Loucy (cell line): ENCODE data around the gene SBK3.

Experiments
- H2AFZ ChIP-seq: fragments of 200-600 bp; sonication (generic); 2 replicates; pipeline ENCODE4 v1.6.0; 2016; ENCODE audit warnings: antibody characterized with exemption, mild to moderate bottlenecking, low read length, moderate library complexity
- H3F3A ChIP-seq: fragments of 200-600 bp; 2 replicates; pipeline ENCODE4 v1.6.0; 2016; ENCODE audit warnings: antibody characterized with exemption, low read depth, mild to moderate bottlenecking
- H3K27me3 ChIP-seq: fragments of 200-600 bp; sonication (generic); 2 replicates; pipeline ENCODE4 v1.6.1; 2014; ENCODE audit warnings: low read length, mild to moderate bottlenecking; ENCODE audit not compliant: insufficient read depth, poor library complexity, severe bottlenecking
- H3K36me3 ChIP-seq: fragments of 200-600 bp; sonication (generic); 2 replicates; pipeline ENCODE4 v1.6.1; 2016; ENCODE audit warnings: low read length; ENCODE audit not compliant: insufficient read depth
- H3K4me1 ChIP-seq: fragments of 200-600 bp; sonication (generic); 2 replicates; pipeline ENCODE4 v1.5.1; 2014; ENCODE audit warnings: low read length, mild to moderate bottlenecking; ENCODE audit not compliant: insufficient read depth, poor library complexity, severe bottlenecking
- H3K4me2 ChIP-seq: fragments of 200-600 bp; sonication (generic); 2 replicates; pipeline ENCODE4 v1.6.0; 2014; ENCODE audit warnings: antibody characterized with exemption, low read length, low read depth, mild to moderate bottlenecking; ENCODE audit not compliant: poor library complexity, severe bottlenecking
- H3K4me3 ChIP-seq: fragments of 200-600 bp; sonication (generic); 2 replicates; pipeline ENCODE4 v1.5.1; 2014; ENCODE audit warnings: low read length, mild to moderate bottlenecking, mixed read lengths; ENCODE audit not compliant: poor library complexity, severe bottlenecking
- H3K79me2 ChIP-seq: fragments of 200-600 bp; sonication (generic); 2 replicates; pipeline ENCODE4 v1.6.1; 2014; ENCODE audit warnings: low read length; ENCODE audit not compliant: insufficient read depth
- H3K9ac ChIP-seq: fragments of 200-600 bp; sonication (generic); 2 replicates; pipeline ENCODE4 v1.6.0; 2014; ENCODE audit warnings: mild to moderate bottlenecking, low read depth, low read length, moderate library complexity; ENCODE audit not compliant: poor library complexity, severe bottlenecking
- H3K9me2 ChIP-seq: fragments of 200-600 bp; sonication (generic); replicated peaks from 2 replicates; pipeline ENCODE4 v1.6.1; 2016; ENCODE audit warnings: low read depth, low read length, mixed read lengths
- H3K9me3 ChIP-seq: fragments of 200-600 bp; sonication (generic); 2 replicates; pipeline ENCODE4 v1.6.1; 2014; ENCODE audit warnings: mild to moderate bottlenecking, antibody characterized with exemption, low read length, low read depth; ENCODE audit not compliant: insufficient read depth
- H4K20me1 ChIP-seq: fragments of 200-600 bp; sonication (generic); 2 replicates; pipeline ENCODE4 v1.6.0; 2014; ENCODE audit warnings: antibody characterized with exemption, low read length, mild to moderate bottlenecking; ENCODE audit not compliant: insufficient read depth, poor library complexity, severe bottlenecking
- EZH2phosphoT487 ChIP-seq: fragments of 200-600 bp; IDR thresholded peaks from 2 replicates; pipeline ENCODE4 v1.6.1; 2018; ENCODE audit warnings: antibody characterized with exemption, mild to moderate bottlenecking, moderate library complexity, borderline replicate concordance
- TF ChIP-seq, protein P1 (sequence below): fragments of 200-600 bp; sonication (generic); conservative IDR thresholded peaks from 2 replicates; pipeline ENCODE4 v1.5.1; 2014; ENCODE audit warnings: mild to moderate bottlenecking, antibody characterized with exemption, low read length

The SBK3 gene

DNA sequence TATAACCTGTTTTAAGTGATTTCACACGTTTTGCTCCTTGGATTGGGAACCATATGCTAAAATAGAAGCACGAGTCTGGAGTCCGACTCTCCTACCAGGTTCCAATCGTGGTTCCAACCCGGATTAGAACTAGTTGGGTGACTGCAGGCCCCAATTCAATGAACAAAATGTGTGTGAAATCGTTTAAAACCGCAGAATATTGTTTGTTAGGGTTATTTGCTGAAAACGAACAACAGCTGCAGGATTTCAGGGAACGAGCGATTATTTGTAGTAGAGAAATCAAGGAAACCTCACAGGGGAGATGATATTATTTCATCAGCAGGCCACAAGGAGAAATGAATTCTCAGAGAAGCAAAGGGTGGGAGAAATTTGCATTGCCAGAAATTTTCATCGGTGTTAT lies 40.4 kb downstream of the SBK3 start:
- Histone ChIP-seq H3K4me2 (no peak overlapping the region), H2AFZ (no peak overlapping the region), H3K36me3 (no peaks in the 10 kb centered on the region), H3K9me2 (no peaks in the 10 kb centered on the region), H3K4me1 (peaks cover 25% of the 10 kb centered on the region), H3K79me2 (peaks cover 25% of the 10 kb centered on the region), H3K27me3 (no peaks in the 10 kb centered on the region), H3K9ac (no peak overlapping the region), H3K4me3 (no peak overlapping the region), H3K9me3 (no peaks in the 10 kb centered on the region), H3F3A (no peaks in the 10 kb centered on the region), H4K20me1 (no peaks in the 10 kb centered on the region)
- TF ChIP-seq EZH2phosphoT487: no peak
- TF ChIP-seq, protein P1, sequence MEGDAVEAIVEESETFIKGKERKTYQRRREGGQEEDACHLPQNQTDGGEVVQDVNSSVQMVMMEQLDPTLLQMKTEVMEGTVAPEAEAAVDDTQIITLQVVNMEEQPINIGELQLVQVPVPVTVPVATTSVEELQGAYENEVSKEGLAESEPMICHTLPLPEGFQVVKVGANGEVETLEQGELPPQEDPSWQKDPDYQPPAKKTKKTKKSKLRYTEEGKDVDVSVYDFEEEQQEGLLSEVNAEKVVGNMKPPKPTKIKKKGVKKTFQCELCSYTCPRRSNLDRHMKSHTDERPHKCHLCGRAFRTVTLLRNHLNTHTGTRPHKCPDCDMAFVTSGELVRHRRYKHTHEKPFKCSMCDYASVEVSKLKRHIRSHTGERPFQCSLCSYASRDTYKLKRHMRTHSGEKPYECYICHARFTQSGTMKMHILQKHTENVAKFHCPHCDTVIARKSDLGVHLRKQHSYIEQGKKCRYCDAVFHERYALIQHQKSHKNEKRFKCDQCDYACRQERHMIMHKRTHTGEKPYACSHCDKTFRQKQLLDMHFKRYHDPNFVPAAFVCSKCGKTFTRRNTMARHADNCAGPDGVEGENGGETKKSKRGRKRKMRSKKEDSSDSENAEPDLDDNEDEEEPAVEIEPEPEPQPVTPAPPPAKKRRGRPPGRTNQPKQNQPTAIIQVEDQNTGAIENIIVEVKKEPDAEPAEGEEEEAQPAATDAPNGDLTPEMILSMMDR: no peak

DNA sequence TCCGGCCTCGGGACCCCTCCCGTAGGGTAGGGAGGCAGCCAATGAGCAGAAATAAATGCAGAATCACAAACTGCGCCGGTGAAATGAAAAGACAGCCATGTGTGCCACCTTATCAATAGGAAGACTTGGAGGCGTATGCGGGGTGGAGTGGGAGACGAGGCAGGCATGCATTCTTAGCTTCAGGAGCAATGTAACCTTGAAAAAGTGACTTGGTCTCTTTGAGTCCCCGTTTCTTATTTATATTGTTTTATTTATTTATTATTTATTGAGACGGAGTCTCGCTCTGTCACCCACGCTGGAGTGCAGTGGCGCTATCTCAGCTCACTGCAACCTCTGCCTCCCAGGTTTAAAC lies 41.1 kb downstream of the SBK3 start:
- Histone ChIP-seq H3K9ac (peak overlapping the region; percentile 77), H3K4me2 (peak overlapping the region; percentile 75), H4K20me1 (no peaks in the 10 kb centered on the region), H3K9me2 (no peaks in the 10 kb centered on the region), H3K79me2 (peaks cover 25% of the 10 kb centered on the region), H3K36me3 (no peaks in the 10 kb centered on the region), H3K9me3 (no peaks in the 10 kb centered on the region), H3F3A (no peaks in the 10 kb centered on the region), H3K27me3 (no peaks in the 10 kb centered on the region), H3K4me3 (peak overlapping the region; percentile 69), H3K4me1 (peaks cover 25% of the 10 kb centered on the region), H2AFZ (peak overlapping the region; percentile 86)
- TF ChIP-seq, protein P1: no peak
- TF ChIP-seq EZH2phosphoT487: no peak

DNA sequence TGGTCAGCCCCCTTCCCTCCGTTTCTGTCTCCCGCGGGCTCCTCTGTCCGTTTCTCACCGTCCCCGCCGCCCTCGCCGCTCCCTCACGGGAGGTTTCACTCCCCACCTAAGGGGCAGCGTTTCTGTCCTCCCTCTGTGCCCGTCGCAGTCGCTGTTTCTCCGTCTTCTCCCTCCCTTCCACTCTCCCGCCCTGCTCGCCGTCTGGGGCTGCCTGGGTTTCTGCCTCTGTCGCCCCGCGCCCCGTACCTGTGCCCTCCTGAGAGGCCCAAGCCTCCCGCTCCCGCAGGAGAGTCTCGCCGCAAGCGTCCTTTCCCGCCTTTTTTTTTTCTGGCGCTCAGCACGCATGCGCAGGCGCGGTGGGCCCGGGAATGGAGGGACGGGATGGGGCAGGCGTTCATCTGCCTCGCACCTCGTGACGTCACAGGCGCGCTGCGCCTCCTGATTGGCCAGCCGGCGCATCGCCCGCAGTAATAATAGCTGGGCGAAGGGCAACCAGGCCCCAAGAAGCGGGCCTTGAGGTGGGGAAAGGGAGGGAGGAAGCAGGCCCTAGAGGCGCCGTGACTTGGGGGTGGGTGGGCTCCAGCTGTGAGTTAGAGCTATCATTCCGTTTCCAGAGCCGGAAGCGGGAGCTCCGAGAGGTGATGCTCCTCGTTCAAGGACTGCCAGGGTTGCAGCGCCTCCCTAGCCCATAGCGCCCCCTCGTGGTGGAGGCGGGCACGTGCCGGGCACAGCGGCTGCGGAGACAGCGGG lies 41.7 kb downstream of the SBK3 start:
- TF ChIP-seq, protein P1: peak; percentile 94
- TF ChIP-seq EZH2phosphoT487: no peak
- Histone ChIP-seq H3K9ac (peak overlapping the region; percentile 77), H3K4me2 (peak overlapping the region; percentile 75), H3K4me1 (peaks cover 25% of the 10 kb centered on the region), H3F3A (no peaks in the 10 kb centered on the region), H3K4me3 (peak overlapping the region; percentile 69), H3K9me3 (no peaks in the 10 kb centered on the region), H3K27me3 (no peaks in the 10 kb centered on the region), H3K36me3 (no peaks in the 10 kb centered on the region), H3K79me2 (peaks cover 25% of the 10 kb centered on the region), H4K20me1 (no peaks in the 10 kb centered on the region), H3K9me2 (no peaks in the 10 kb centered on the region), H2AFZ (peak overlapping the region; percentile 86)
